Activated CD8-positive, alpha-beta memory T cell treated with anti-CD3 and anti-CD28 coated beads for 36 hours (primary cell): Measurements from ENCODE around the gene PLG. TPM values are rescaled to one million over a fixed set of nuclear protein-coding genes. Genes with fewer than 3 reads are reported as not detected.
"Not testable (repeated sequence)": the region's sequence is repeated elsewhere in the genome, so short reads cannot be mapped to it uniquely, and the experiment has no call there.

ENCODE experiments used
- CTCF ChIA-PET: fragments of 350-600 bp; sonication (Branson Sonifier 250); formaldehyde crosslinking; loops from one replicate; lab custom pipeline; 2021; ENCODE audit warnings: antibody characterized with exemption; lab: Charles Lee
- POLR2A ChIA-PET: fragments of 350-600 bp; sonication (Branson Sonifier 250); formaldehyde crosslinking; loops from one replicate; lab custom pipeline; 2021; ENCODE audit warnings: antibody characterized with exemption; lab: Charles Lee
- total RNA-seq, 2 experiments: library from RNA; stranded (reverse); gene quantifications; one replicate each; pipeline ENCODE4 v1.2.3, GENCODE V29; 2021

The PLG gene
- total RNA-seq, 2 experiments from 2014 or later, result not detected

DNA sequence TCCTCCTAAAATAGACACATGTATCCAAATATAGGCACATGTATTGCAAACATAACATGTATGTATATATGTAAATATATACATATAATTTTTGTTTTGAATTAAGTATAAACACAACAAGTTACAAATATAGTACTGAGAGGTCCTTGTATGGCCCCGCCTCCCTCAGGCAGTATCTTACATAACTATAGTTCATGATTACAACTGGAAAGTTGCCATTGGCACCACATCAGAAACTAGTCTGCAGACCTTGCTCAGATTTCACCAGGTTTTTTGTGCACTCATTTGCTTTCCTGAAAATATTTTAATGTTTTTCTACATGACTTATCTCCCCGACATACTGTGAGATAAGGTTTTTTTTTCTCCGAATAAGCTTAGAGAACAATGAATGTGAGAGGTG is 5.2 kb upstream of the PLG start:
- CTCF ChIA-PET, POLR2A ChIA-PET: not testable (repeated sequence)

DNA sequence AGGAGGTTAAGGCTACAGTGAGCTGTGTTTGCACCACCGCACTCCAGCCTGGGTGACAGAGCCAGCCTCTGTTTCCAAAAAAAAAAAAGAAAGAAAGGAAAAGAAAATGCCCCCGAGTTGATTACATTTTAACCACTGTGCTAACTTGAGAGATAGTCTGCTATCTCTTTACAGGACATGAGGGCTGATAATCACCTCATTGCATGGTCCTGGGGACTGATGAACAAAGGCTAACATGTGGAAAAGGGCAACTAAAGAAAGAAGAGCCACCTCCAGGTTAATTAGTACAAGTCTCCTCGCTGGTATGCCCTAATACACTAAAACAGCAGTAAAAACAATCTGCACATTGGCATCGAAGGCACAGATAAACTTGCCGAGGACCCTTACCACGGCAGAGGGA is 4.2 kb upstream of the PLG start:
- ChIA-PET CTCF (no interaction called here), POLR2A (no interaction called here)

DNA sequence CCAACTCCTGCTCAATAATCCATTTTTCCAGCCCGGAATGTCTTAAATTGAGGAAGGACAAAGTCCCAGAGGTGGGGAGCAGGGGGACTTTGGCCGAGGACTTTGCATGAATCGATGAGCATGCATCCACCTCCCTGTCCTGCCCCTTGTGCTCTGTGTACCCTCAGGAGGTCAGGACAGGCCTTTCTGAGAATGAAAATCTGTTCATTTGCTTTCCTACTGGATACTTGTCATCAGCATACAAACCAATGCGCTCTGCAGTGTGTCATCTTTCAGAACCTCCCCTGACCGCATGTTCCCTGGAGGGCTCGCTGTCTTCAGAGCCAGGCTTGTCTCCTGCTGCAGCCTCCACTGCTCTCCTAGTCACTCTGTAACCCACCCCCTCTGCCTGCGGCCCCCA is 2.6 kb downstream of the PLG start:
- POLR2A ChIA-PET, CTCF ChIA-PET: not testable (repeated sequence)

GRCh38 chr6:160708993-160709392 is 6.9 kb downstream of the PLG start:
- POLR2A ChIA-PET, CTCF ChIA-PET: not testable (repeated sequence)

GRCh38 chr6:160714731-160715316 is 12.8 kb downstream of the PLG start:
- CTCF ChIA-PET, result no interaction called here
- POLR2A ChIA-PET, result no interaction called here

DNA sequence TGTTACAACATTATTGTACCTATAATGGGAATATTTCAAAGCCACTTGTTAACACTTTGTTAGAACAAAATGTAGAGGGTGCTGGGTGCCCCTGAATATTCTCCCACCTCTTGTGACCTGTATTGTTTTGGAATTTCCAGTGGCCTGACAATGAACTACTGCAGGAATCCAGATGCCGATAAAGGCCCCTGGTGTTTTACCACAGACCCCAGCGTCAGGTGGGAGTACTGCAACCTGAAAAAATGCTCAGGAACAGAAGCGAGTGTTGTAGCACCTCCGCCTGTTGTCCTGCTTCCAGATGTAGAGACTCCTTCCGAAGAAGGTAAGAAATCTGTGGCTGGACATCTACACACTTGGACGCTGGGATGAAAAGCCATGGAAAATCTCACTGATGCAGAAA is 28.9 kb downstream of the PLG start:
- ChIA-PET CTCF (no interaction called here), POLR2A (no interaction called here)

DNA sequence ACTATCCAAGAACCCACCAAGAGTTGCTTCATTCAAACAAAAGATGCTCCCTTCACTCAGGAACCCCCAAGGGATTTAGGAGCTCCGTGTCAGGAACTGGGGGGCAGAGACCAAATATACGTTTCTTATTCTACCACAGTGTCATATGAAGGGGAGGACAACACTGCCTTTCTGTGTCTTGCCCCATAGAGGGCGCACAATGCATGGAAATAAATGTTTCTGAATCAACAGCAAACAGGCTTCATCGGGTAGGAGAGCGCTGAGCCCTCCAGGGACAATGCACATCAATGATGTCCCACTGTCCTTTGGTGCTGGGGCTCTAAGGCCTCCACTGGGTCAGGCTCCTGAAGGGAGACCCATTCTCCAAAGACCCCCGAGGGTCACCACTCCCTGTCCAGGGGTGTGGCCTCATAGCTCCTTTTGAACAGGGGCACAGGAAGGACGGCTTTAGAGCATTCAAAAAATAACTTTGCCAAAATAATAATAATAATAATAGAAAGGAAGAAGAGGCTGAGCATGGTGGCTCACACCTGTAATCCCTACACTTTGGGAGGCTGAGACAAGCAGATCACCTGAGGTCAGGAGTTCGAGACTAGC is 31.1 kb downstream of the PLG start:
- ChIA-PET CTCF (interaction anchor here (0.7 to 2.9 kb wide), 4 partner anchors 34 to 641 kb away, joined by 4 to 15 read pairs (median 7); no protein-coding TSS in a partner anchor), POLR2A (no interaction called here)

GRCh38 chr6:160734627-160735026 is 32.6 kb downstream of the PLG start:
- CTCF ChIA-PET, result interaction anchor here (1.0 to 2.9 kb wide), 2 partner anchors 32 to 639 kb away, joined by 4 to 15 read pairs; no protein-coding TSS in a partner anchor
- POLR2A ChIA-PET, result interaction anchor here (0.6 kb wide), 2 partner anchors 234 to 1530 kb away, joined by 4 read pairs; no protein-coding TSS in a partner anchor

GRCh38 chr6:160735523-160735922 is 33.5 kb downstream of the PLG start:
- POLR2A ChIA-PET, result no interaction called here
- CTCF ChIA-PET, result interaction anchor here (1.0 kb wide), 1 partner anchor 32 kb away, joined by 4 read pairs; no protein-coding TSS in a partner anchor

- CTCF ChIA-PET, result no interaction called here
- POLR2A ChIA-PET, result no interaction called here
These were observed 35.9 kb downstream of the PLG start for GRCh38 chr6:160737934-160738333.

- ChIA-PET CTCF (no interaction called here), POLR2A (no interaction called here)
These were observed 37.9 kb downstream of the PLG start for GRCh38 chr6:160739955-160740354.

GRCh38 chr6:160741012-160741411 is 39.0 kb downstream of the PLG start:
- POLR2A ChIA-PET, CTCF ChIA-PET: not testable (repeated sequence)

DNA sequence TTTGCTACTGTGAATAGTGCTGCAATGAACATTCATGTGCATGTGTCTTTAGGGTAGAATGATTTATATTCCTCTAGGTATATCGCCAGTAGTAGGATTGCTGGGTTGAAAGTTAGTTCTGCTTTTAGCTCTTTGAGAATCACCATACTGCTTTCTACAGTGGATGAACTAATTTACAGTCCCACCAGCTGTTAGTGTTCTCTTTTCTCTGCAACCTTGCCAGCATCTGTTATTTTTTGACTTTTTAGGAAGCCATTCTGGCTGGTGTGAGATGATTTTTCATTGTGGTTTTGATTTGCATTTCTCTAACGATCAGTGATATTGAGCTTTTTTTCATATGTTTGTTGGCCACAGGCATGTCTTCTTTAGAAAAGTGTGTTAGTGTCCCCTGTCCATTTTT is 40.0 kb downstream of the PLG start:
- POLR2A ChIA-PET, result no interaction called here
- CTCF ChIA-PET, result no interaction called here

DNA sequence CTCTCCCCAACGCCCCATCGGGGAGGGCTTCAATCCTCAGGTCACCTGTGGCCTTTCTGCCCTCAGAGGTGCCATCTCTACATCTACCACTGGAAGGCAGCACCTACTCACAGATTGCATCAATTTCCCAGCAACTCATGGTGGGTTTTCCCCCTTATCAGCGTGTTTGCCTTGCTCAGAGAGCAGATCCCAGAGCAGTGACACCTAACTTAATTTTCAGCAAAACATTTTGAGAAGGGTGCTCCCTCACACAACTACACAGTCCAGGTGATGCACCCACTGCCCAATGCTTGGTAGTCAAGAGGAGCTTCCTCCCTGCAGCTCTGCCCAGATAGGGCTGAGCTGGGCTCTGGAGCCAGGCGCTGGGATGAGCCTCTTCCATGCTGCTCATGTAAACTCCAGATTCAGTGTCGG is 48.2 kb downstream of the PLG start:
- ChIA-PET CTCF (interaction anchor here (0.5 kb wide), 1 partner anchor 202 kb away, joined by 3 read pairs; no protein-coding TSS in a partner anchor), POLR2A (interaction anchor here (0.8 kb wide), 1 partner anchor 13 kb away, joined by 3 read pairs; no protein-coding TSS in a partner anchor)

- CTCF ChIA-PET, POLR2A ChIA-PET: not testable (repeated sequence)
These were observed 51.2 kb downstream of the PLG start for GRCh38 chr6:160753211-160753610.

- ChIA-PET POLR2A (no interaction called here), CTCF (no interaction called here)
These were observed 53.1 kb downstream of the PLG start for GRCh38 chr6:160755165-160755564.

GRCh38 chr6:160756021-160756420 is 54.0 kb downstream of the PLG start:
- ChIA-PET POLR2A (no interaction called here), CTCF (no interaction called here)

DNA sequence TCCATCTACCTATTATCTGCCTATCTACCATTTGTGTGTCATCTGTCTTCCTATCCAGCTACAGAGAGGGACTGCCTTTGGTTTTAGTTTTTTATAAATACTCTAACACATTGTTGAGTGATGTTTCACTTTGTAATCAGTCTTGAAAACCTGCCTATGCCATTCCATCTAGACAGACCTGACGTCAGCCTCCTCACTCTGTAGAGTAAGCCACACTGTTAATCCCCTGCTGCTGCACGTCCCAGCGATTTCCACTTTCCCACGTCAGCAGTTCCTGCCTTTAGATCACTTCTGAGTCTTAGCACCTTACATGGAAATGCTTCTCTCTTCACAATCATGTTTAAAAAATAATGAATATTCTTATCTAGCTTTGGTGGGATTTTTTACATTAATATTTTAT is 54.8 kb downstream of the PLG start:
- CTCF ChIA-PET, result no interaction called here
- POLR2A ChIA-PET, result no interaction called here

GRCh38 chr6:160764847-160765246 is 62.8 kb downstream of the PLG start:
- ChIA-PET POLR2A (no interaction called here), CTCF (no interaction called here)

- ChIA-PET CTCF (no interaction called here), POLR2A (no interaction called here)
These were observed 63.4 kb downstream of the PLG start for GRCh38 chr6:160765412-160765811.

DNA sequence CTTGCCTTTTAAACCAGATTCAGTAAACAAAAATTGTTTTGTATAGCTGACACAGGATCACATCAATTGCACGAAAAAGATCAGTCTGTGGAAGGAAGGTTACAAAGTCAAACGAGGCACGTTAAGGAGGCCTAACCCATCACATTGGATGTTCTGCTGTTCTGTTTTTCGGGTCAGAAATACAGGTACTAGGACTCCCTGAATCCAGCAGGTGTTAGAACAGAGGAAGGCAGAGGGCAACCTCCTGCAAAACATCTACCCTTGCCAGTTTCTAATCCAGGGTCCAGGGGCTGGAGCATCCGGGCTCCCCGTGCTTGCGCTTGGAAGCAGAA is 64.6 kb downstream of the PLG start:
- CTCF ChIA-PET, result interaction anchor here (2.4 kb wide), 1 partner anchor 34 kb away, joined by 9 read pairs; no protein-coding TSS in a partner anchor

More for the DNA sequence above, 64.6 kb downstream of the PLG start:
- POLR2A ChIA-PET, result no interaction called here
